Endothelial cell of umbilical vein (primary cell): Measurements from ENCODE around the gene CHGA.

ENCODE experiments used
- EZH2 ChIP-seq: IDR thresholded peaks from 2 replicates; pipeline ENCODE4 v1.6.1; 2012; ENCODE audit warnings: borderline replicate concordance, low read depth, mild to moderate bottlenecking, moderate library complexity, low read length, inconsistent platforms; ENCODE audit not compliant: severe bottlenecking
- FOS ChIP-seq: IDR thresholded peaks from 2 replicates; pipeline ENCODE4 v1.6.1; 2011; ENCODE audit warnings: mild to moderate bottlenecking, low read length, moderate library complexity, borderline replicate concordance; ENCODE audit not compliant: insufficient read depth
- POLR2A ChIP-seq: IDR thresholded peaks from 2 replicates; pipeline ENCODE4 v1.6.1; 2012; ENCODE audit warnings: low read depth, mild to moderate bottlenecking, control low read depth, low read length
- POLR2AphosphoS5 ChIP-seq: IDR thresholded peaks from 2 replicates; pipeline ENCODE4 v1.6.1; 2012; ENCODE audit warnings: low read depth, mild to moderate bottlenecking, control low read depth, low read length, moderate library complexity; ENCODE audit not compliant: insufficient read depth
- TF ChIP-seq, protein P1 (sequence below), 2 donors: IDR thresholded peaks; 1 replicate in 1 of 2; 2 replicates in 1 of 2; pipeline ENCODE4 v1.5.1; 2011; ENCODE audit warnings: low read length in 2 of 2, mild to moderate bottlenecking in 2 of 2, moderate library complexity in 2 of 2, control low read depth in 1 of 2, inconsistent platforms in 1 of 2, low read depth in 1 of 2; ENCODE audit not compliant: insufficient read depth in 1 of 2; ENCODE audit errors: extremely low read depth in 1 of 2

DNA sequence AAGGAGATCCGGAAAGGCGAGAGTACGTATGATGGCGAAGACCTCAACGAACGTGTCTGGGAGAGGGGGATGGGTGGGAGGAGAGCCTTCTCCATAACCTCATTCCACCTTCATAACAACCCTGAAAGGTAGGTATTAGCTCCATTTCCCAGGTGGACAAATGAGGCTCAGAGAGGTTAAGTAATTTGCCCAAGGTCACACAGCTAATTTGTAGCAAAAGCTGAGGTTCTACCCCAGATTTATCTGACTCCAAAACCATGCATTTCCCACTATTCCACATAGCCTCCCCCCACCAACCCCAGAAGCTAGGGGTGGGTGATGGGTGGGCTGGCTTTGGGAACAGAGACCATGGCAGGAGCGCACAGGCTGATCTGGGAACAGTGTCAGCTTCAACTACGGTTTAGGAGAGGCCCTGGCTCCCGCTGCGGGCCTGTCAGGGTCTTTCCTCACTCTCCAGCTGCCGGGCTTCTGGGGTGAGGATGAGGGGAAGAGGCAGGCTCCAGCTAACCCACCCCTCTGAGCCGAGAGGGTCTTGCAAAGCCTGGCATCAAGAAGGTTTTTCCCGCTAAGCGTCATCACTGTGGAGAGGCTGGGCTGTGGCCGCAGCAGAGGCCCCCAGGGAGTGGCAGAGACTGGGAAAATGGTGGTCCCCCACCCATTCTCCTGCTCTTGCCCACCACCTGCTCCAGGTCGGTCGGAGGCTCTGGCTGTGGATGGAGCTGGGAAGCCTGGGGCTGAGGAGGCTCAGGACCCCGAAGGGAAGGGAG, 8.9 kb downstream of the CHGA start:
- TF ChIP-seq, protein P1, sequence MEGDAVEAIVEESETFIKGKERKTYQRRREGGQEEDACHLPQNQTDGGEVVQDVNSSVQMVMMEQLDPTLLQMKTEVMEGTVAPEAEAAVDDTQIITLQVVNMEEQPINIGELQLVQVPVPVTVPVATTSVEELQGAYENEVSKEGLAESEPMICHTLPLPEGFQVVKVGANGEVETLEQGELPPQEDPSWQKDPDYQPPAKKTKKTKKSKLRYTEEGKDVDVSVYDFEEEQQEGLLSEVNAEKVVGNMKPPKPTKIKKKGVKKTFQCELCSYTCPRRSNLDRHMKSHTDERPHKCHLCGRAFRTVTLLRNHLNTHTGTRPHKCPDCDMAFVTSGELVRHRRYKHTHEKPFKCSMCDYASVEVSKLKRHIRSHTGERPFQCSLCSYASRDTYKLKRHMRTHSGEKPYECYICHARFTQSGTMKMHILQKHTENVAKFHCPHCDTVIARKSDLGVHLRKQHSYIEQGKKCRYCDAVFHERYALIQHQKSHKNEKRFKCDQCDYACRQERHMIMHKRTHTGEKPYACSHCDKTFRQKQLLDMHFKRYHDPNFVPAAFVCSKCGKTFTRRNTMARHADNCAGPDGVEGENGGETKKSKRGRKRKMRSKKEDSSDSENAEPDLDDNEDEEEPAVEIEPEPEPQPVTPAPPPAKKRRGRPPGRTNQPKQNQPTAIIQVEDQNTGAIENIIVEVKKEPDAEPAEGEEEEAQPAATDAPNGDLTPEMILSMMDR (IDR thresholded peaks at IDR 0.05; ENCODE audit: extremely low read depth in 1 of 2, insufficient read depth in 1 of 2, low read depth in 1 of 2, low read length in 2 of 2), result no peak
- TF ChIP-seq POLR2AphosphoS5, result no peak
- TF ChIP-seq EZH2, result no peak
- no peak for TF ChIP-seq POLR2A
- TF ChIP-seq FOS, result no peak
